Heart left ventricle (tissue), 13 donors: ENCODE results near the gene VGLL4.

Source experiments
- CTCF ChIP-seq, 12 donors: fragments of 200-600 bp; sonication (generic) in 4 of 12; IDR thresholded peaks; one replicate each; pipeline versions ENCODE4 v1.5.0 to v1.8.0; 2018 to 2022; ENCODE audit warnings: antibody characterized with exemption in 12 of 12, mild to moderate bottlenecking in 5 of 12
- POLR2A ChIP-seq, 2 donors: fragments of 450-650 bp; IDR thresholded peaks; one replicate each; pipeline ENCODE4 v1.6.1; 2017; ENCODE audit warnings: antibody characterized with exemption in 2 of 2, mild to moderate bottlenecking in 2 of 2, moderate library complexity in 2 of 2
- donor health status: ischemic (EF 13 %, LVEDD 7.1; RV severe dilation, severe dysfunction).
- donor health status: DM: no; HTN: yes; CAD: no.
- donor health status: DM: no; HTN: no; CAD: no.
- donor health status: ischemic (EF 25% LVEDD 6.9; RV normal size, moderate dysfunction).
- donor health status: ischemic (EF 25% LVEDD 5.7; RV mildly dilated, moderate dysfunction).
- donor health status: ischemic (EF 35%, LVEDD 5.7; RV mildly dilated, moderate dysfunction).
- donor health status: nonischemic (EF 11% LVEDD 7.7; RV severe dilation, severe dysfunction).
- donor health status: DM: yes; HTN: yes; CAD: no.
- donor health status: PGD.
- donor health status: ischemic (EF 29% LVEDD 5.4; RV normal size, mild dysfunction).
- donor health status: nonischemic (EF 23%, LVEDD 6.1; RV moderate dilation, normal function).

- no peak for TF ChIP-seq POLR2A (IDR thresholded peaks at IDR 0.05)
- no peak for TF ChIP-seq CTCF (IDR thresholded peaks at IDR 0.05)
These were observed 99.1 kb downstream of the VGLL4 start for GRCh38 chr3:11544412-11545181.
